ENCODE measurements around the gene DEFB108B. TPM values are rescaled to one million over a fixed set of nuclear protein-coding genes. Genes with fewer than 3 reads are reported as not detected.

Gene DEFB108B
- total RNA-seq: not detected in 2 replicates

GRCh38 chr11:71832811-71833210 lies at the start of gene DEFB108B:
Gene DEFB108B, plus strand, starts transcription at chr11:71833200. Its CDS starts 0 bp downstream, at chr11:71833200.

GRCh38 chr11:71878059-71878458 lies 45.1 kb downstream of the DEFB108B start, which contains the start of gene DEFB131B:
Gene DEFB131B, plus strand, starts transcription at chr11:71878453. Its CDS starts 0 bp downstream, at chr11:71878453.

Other genes starting within 250 kb of the DEFB108B start
- gene DEFB131B, start 45.3 kb downstream of the DEFB108B start, total RNA-seq: not detected in 2 replicates
- 0.18 and 1.3 TPM in 2 replicates for gene XNDC1N, start 95.4 kb downstream of the DEFB108B start, total RNA-seq
- gene RNF121, start 95.8 kb downstream of the DEFB108B start, total RNA-seq: 28.2 and 31.6 TPM in 2 replicates
- gene IL18BP, start 165.7 kb downstream of the DEFB108B start, total RNA-seq: 0.72 and 1.6 TPM in 2 replicates
- gene NUMA1, start 247.3 kb downstream of the DEFB108B start, total RNA-seq: 87.2 and 91.7 TPM in 2 replicates
- gene LRRC51, start 247.7 kb downstream of the DEFB108B start, total RNA-seq: 3.7 and 7.9 TPM in 2 replicates

Data from cardiac atrium fibroblast (primary cell).